Endothelial cell of umbilical vein (primary cell): ENCODE results near the gene SMC1A. TPM values are rescaled to one million over a fixed set of nuclear protein-coding genes. Genes with fewer than 3 reads are reported as not detected.

Source experiments
- BruUV-seq: library from RNA; stranded (reverse); fragments of 400-500 nt; replicated peaks from 2 replicates; lab custom pipeline; 2021; lab: Mats Ljungman, UMichigan
- CTCF ChIA-PET: fragments of 300-600, 350-600 bp; sonication (Branson Sonifier 250); formaldehyde crosslinking; loops from one replicate; lab custom pipeline; 2021; ENCODE audit warnings: antibody characterized with exemption, inconsistent platforms; lab: Charles Lee
- POLR2A ChIA-PET: fragments of 300-600, 350-600 bp; sonication (Branson Sonifier 250); formaldehyde crosslinking; loops from one replicate; lab custom pipeline; 2021; ENCODE audit warnings: antibody characterized with exemption, inconsistent platforms; lab: Charles Lee
- DNase-seq: peaks from one replicate; pipeline ENCODE4 v3.0.0-alpha.2; 2011; ENCODE audit warnings: low read depth, low spot score
- FAIRE-seq: peaks from 2 replicates; lab custom pipeline; 2011; peaks lifted over from hg19 to GRCh38; lab: Jason Lieb, UNC
- H2AFZ ChIP-seq: 2 replicates; pipeline ENCODE4 v1.6.0; 2012; ENCODE audit warnings: low read depth, low read length, control low read depth, inconsistent platforms
- H3K27ac ChIP-seq: 2 replicates; pipeline ENCODE4 v1.5.1; 2011; ENCODE audit warnings: low read depth, mild to moderate bottlenecking, control low read depth, low read length, moderate library complexity; ENCODE audit not compliant: insufficient read depth
- H3K27me3 ChIP-seq, 2 experiments: 2 replicates each; pipeline versions ENCODE4 v1.6.0 to v1.6.1; 2011; ENCODE audit warnings: low read length in 2 of 2, mixed read lengths in 1 of 2; ENCODE audit not compliant: control insufficient read depth in 2 of 2, insufficient read depth in 2 of 2
- H3K36me3 ChIP-seq, 2 experiments: 2 replicates in 1 of 2; 3 replicates in 1 of 2; pipeline ENCODE4 v1.5.1; 2011; ENCODE audit warnings: low read length in 2 of 2, mild to moderate bottlenecking in 1 of 2, moderate library complexity in 1 of 2; ENCODE audit not compliant: control insufficient read depth in 2 of 2, insufficient read depth in 2 of 2; ENCODE audit errors: extremely low read depth in 1 of 2
- H3K4me1 ChIP-seq: 3 replicates; pipeline ENCODE4 v1.5.1; 2011; ENCODE audit warnings: mild to moderate bottlenecking, low read length; ENCODE audit not compliant: control insufficient read depth, insufficient read depth; ENCODE audit errors: extremely low read depth
- H3K4me2 ChIP-seq: 2 replicates; pipeline ENCODE4 v1.6.1; 2011; ENCODE audit warnings: low read length, control low read depth, mixed read lengths; ENCODE audit not compliant: insufficient read depth
- H3K4me3 ChIP-seq, 3 experiments: fragments of 200-600 bp in 1 of 3; sonication (generic), shearing (Covaris generic) in 1 of 3; replicated peaks in 1 of 3; 2 replicates each; pipeline ENCODE4 v1.5.1; 2011 to 2016; ENCODE audit warnings: control low read depth in 3 of 3, low read length in 3 of 3, mild to moderate bottlenecking in 2 of 3, inconsistent platforms in 1 of 3, low read depth in 1 of 3, moderate library complexity in 1 of 3; ENCODE audit not compliant: insufficient read depth in 1 of 3
- H3K79me2 ChIP-seq: 2 replicates; pipeline ENCODE4 v1.6.0; 2012; ENCODE audit warnings: low read length, inconsistent platforms; ENCODE audit not compliant: control insufficient read depth, insufficient read depth
- H3K9ac ChIP-seq: replicated peaks from 2 replicates; pipeline ENCODE3; 2011; ENCODE audit warnings: low read length, control low read depth; ENCODE audit not compliant: insufficient read depth; ENCODE audit errors: extremely low read depth
- H3K9me1 ChIP-seq: replicated peaks from 3 replicates; pipeline ENCODE4 v1.6.0; 2011; ENCODE audit warnings: mild to moderate bottlenecking, low read length; ENCODE audit not compliant: control insufficient read depth, insufficient read depth; ENCODE audit errors: extremely low read depth
- H3K9me3 ChIP-seq: replicated peaks from 2 replicates; pipeline ENCODE4 v1.5.1; 2012; ENCODE audit warnings: low read length, inconsistent platforms; ENCODE audit not compliant: control insufficient read depth, insufficient read depth
- H4K20me1 ChIP-seq: replicated peaks from 2 replicates; pipeline ENCODE3; 2011; ENCODE audit warnings: mild to moderate bottlenecking, low read length; ENCODE audit not compliant: control insufficient read depth, insufficient read depth; ENCODE audit errors: extremely low read depth
- CTCF ChIP-seq, 2 donors: IDR thresholded peaks; 1 replicate in 1 of 2; 2 replicates in 1 of 2; pipeline ENCODE4 v1.5.1; 2011; ENCODE audit warnings: low read length in 2 of 2, mild to moderate bottlenecking in 2 of 2, moderate library complexity in 2 of 2, control low read depth in 1 of 2, inconsistent platforms in 1 of 2, low read depth in 1 of 2; ENCODE audit not compliant: insufficient read depth in 1 of 2; ENCODE audit errors: extremely low read depth in 1 of 2
- GATA2 ChIP-seq: IDR thresholded peaks from 2 replicates; pipeline ENCODE4 v1.7.0; 2011; ENCODE audit warnings: low read depth, mild to moderate bottlenecking, moderate library complexity, mixed read lengths, low read length; ENCODE audit not compliant: insufficient read length, insufficient read depth
- dilution Hi-C: fragments of 300-500 bp; cut with MboI; formaldehyde crosslinking; loops from one replicate; pipeline ENCODE4 v1.15.0; 2019; ENCODE audit warnings: low sequenced_read_pairs; ENCODE audit not compliant: extremely low pct_ligation_motif_present
- intact Hi-C: fragments of 100-400 bp; cut with micrococcal nuclease; formaldehyde crosslinking; loops from one replicate; pipeline ENCODE4 v1.10.0; 2022
- polyA plus RNA-seq, 4 experiments: library from polyadenylated mRNA; depleted of rRNA in 3 of 4; stranded (reverse) in 3 of 4; unstranded in 1 of 4; fragments of >200 nt; gene quantifications; 2 replicates each; pipeline versions ENCODE4 v1.2.1 to v1.2.3, GENCODE V29; 2011 to 2012; ENCODE audit warnings: missing spikeins in 1 of 4
- total RNA-seq: library from RNA; stranded (reverse); gene quantifications from 2 replicates; pipeline ENCODE4 v1.2.3, GENCODE V29; 2021

The SMC1A gene
- total and polyA plus RNA-seq, 2 donors (not counting 3 experiments of a cell fraction or from before 2014, with no cell fraction given), result 15.4 to 75.9 TPM

DNA sequence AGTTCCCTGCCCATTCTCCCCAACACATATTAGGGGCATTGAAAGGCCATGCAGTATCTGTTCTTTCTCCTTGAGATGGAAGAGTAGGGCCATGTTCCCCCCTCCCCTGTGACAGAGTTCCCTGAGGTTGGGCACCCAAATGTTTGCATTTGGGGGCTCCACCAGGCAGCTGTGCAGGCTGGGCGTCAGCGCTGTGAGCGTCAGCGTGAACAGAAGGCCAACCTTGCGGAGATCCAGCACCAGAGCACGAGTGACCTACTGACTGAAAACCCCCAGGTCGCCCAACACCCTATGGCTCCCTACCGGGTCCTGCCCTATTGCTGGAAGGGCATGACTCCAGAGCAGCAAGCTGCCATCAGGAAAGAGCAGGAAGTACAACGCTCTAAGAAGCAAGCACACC is 7.8 kb upstream of the SMC1A start:
- intact Hi-C loops, result no loop called here
- H3K9ac ChIP-seq, result no peak overlapping the region
- peaks cover 5% of the 10 kb centered on the region for H3K79me2 ChIP-seq
- peaks cover 2% of the 10 kb centered on the region for H3K4me1 ChIP-seq
- no peak for TF ChIP-seq CTCF (IDR thresholded peaks at IDR 0.05; ENCODE audit: extremely low read depth in 1 of 2, insufficient read depth in 1 of 2, low read depth in 1 of 2, low read length in 2 of 2)
- H3K27me3 ChIP-seq, result no peaks in the 10 kb centered on the region
- dilution Hi-C loops, result no loop called here
- H3K4me3 ChIP-seq, result no peak overlapping the region
- FAIRE-seq, result no peak
- ChIA-PET CTCF (no interaction called here), POLR2A (no interaction called here)
- no TSS peak for BruUV-seq
- no peak overlapping the region for H3K4me2 ChIP-seq
- H4K20me1 ChIP-seq, result no peaks in the 10 kb centered on the region
- no peaks in the 10 kb centered on the region for H3K9me3 ChIP-seq
- no peak overlapping the region for H3K27ac ChIP-seq
- H3K9me1 ChIP-seq, result no peaks in the 10 kb centered on the region
- peaks cover 0 to 17% of the 10 kb centered on the region in 2 experiments for H3K36me3 ChIP-seq
- no peak overlapping the region for H2AFZ ChIP-seq
- no peak for DNase-seq

DNA sequence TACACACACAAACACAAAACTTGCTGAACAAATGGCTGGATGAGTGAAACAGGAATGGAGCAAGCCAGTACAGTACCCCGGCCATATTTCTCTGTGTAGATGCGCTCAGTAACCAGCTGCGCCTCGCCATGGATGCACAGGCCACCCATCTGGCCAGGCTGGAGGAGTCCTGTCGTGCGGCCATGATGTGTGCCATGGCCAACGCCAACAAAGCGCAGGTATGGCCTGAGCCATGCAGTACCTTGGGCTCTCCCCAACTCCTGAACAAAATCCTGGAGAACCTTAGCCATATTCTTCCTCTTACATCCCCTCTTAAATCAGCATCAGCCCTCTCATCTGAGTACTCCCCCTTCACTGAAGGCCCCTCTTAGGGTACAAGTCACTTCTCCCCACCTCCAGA is 7.3 kb upstream of the SMC1A start:
- H3K4me1 ChIP-seq, result peaks cover 2% of the 10 kb centered on the region
- no peak for FAIRE-seq
- BruUV-seq, result no TSS peak
- TF ChIP-seq GATA2, result no peak
- POLR2A ChIA-PET, result no interaction called here
- H3K9ac ChIP-seq, result no peak overlapping the region
- no peaks in the 10 kb centered on the region for H3K9me1 ChIP-seq
- peaks cover 0 to 17% of the 10 kb centered on the region in 2 experiments for H3K36me3 ChIP-seq
- DNase-seq, result no peak
- no peaks in the 10 kb centered on the region for H3K9me3 ChIP-seq
- CTCF ChIA-PET, result no interaction called here
- dilution Hi-C loops (no loop called here), intact Hi-C loops (loop anchor here (10.0 kb wide), 1 partner anchor 335 kb away; the partner anchor contains the start of gene KANTR)
- no peak overlapping the region for H3K4me3 ChIP-seq
- H4K20me1 ChIP-seq, result no peaks in the 10 kb centered on the region
- H3K27ac ChIP-seq, result no peak overlapping the region
- no peaks in the 10 kb centered on the region for H3K27me3 ChIP-seq
- H2AFZ ChIP-seq, result no peak overlapping the region
- H3K79me2 ChIP-seq, result peaks cover 5% of the 10 kb centered on the region
- no peak overlapping the region for H3K4me2 ChIP-seq
